ENCODE measurements around the gene PGBD2. TPM values are rescaled to one million over a fixed set of nuclear protein-coding genes. Genes with fewer than 3 reads are reported as not detected.

The PGBD2 gene
- total and polyA plus RNA-seq, 9 of the 15 experiments (the other 6 are each of a cell fraction or from before 2014, with no cell fraction given): 11.9 to 21.8 (median 14.7) TPM

GRCh38 chr1:248926401-248927182 lies 20.6 kb downstream of the PGBD2 start (continued):
- TF ChIP-seq BCLAF1 (IDR thresholded peaks at IDR 0.05; ENCODE audit: borderline replicate concordance in 1 of 2, control insufficient read depth in 1 of 2, low read depth in 2 of 2, low read length in 1 of 2) (no peak), PPARD (CRISPR knock-in tag; IDR thresholded peaks at IDR 0.05) (no peak), CEBPG (CRISPR knock-in tag; IDR thresholded peaks at IDR 0.05) (no peak), CEBPG (tag; conservative IDR thresholded peaks at IDR 0.05 in 1 of 2, IDR thresholded peaks at IDR 0.05 in 1 of 2) (no peak), CREB3L1 (IDR thresholded peaks at IDR 0.05; ENCODE audit: borderline replicate concordance, low read depth) (no peak), NCOR1 (IDR thresholded peaks at IDR 0.05) (peak; percentile 35; the same call in 1 of the 2 replicates), EGR1 (conservative IDR thresholded peaks at IDR 0.05) (no peak), SIRT6 (IDR thresholded peaks at IDR 0.05; ENCODE audit: low read depth, low read length) (no peak), ARID4B (CRISPR knock-in tag; IDR thresholded peaks at IDR 0.05) (no peak), TARDBP (IDR thresholded peaks at IDR 0.05) (no peak), GATAD2A (IDR thresholded peaks at IDR 0.05) (0 out of 2 replicates have a peak, but pooled peaks have one; percentile 10), MAZ (CRISPR knock-in tag; conservative IDR thresholded peaks at IDR 0.05 in 1 of 2, IDR thresholded peaks at IDR 0.05 in 1 of 2) (no peak), ZNF140 (CRISPR knock-in tag; IDR thresholded peaks at IDR 0.05) (no peak), ZC3H4 (CRISPR knock-in tag; IDR thresholded peaks at IDR 0.05; ENCODE audit: borderline replicate concordance) (no peak), THRAP3 (IDR thresholded peaks at IDR 0.05; ENCODE audit: borderline replicate concordance) (no peak), ZNF316 (IDR thresholded peaks at IDR 0.05) (no peak), CHD4 (IDR thresholded peaks at IDR 0.05; ENCODE audit: insufficient read depth, insufficient replicate concordance, low read depth, low read length, poor library complexity, severe bottlenecking) (no peak), BRF1 (IDR thresholded peaks at IDR 0.05; ENCODE audit: borderline replicate concordance, extremely low read depth, insufficient read length) (no peak), CXXC5 (CRISPR knock-in tag; IDR thresholded peaks at IDR 0.05) (no peak)
